GM21447 (cell line): ENCODE results near the gene ZDHHC9.
"Not testable (repeated sequence)": the region's sequence is repeated elsewhere in the genome, so short reads cannot be mapped to it uniquely, and the experiment has no call there.

Source experiments
- ATAC-seq: cut with Tn5 transposase; IDR thresholded peaks from one replicate; pipeline ENCODE4 v1.9.1; 2021; ENCODE audit not compliant: unreplicated experiment

The ZDHHC9 gene

DNA sequence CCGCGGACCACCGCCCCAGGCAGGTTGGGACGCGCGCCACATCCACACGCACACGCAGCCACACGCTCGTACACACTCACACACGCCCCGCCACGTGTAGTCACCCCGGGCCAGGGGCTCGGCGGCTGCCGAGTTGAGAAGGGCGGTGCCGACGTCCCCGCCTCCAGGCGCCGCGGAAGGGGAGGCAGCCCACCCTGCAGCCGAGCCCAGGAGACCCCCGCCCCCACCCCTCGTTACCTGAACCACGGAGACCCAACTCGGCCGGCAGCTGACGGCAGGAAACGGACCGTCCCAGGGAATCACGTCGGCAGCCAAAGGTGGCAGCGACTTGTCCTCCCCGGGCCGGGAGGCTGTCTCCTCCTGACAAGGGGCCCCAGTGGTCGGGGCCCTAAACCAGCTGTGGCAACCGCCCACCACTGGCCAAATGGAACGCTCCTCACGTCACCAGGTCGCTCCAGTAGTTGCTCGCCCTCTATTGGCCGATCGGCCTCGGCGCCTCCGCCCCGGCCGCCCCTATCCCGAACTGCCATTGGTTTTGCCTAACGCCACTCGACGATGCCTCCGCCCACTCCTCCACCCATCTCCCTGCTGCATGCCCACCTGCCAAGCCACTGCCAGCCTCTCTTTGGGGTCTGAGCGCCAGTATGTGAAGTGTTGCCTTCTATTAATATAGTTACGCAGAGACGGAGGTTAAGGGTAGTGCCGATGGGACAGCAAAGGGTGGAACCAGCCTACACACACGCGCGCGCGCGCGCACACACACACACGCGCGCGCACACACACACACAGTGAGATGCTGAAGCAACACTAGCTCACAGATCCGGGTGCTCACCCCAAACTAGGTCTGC lies at the start of gene ZDHHC9:
TSS of gene ZDHHC9 (minus strand) at position 428 of the 848 bp plus-strand sequence. CDS start 1,941 bp downstream, outside the sequence.
- ATAC-seq: peak; percentile 99

DNA sequence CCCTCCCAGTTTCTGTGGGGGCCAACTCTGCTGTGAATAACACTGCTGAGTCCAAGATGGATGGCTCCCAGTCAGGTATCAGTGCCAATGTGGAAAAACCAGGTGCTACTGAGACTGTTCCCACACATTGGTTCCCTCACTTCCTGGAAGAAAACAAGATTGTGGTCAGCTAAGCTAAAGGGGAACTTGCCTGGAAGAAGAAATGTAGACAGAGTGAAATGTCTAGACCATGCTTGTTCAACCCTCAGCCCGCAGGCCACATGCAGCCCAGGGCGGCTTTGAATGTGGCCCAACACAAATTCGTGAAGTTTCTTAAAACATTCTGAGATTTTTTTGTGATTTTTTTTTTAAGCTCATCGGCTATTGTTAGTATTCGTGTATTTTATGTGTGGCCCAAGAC lies 33.7 kb upstream of the ZDHHC9 start:
- ATAC-seq: no peak

DNA sequence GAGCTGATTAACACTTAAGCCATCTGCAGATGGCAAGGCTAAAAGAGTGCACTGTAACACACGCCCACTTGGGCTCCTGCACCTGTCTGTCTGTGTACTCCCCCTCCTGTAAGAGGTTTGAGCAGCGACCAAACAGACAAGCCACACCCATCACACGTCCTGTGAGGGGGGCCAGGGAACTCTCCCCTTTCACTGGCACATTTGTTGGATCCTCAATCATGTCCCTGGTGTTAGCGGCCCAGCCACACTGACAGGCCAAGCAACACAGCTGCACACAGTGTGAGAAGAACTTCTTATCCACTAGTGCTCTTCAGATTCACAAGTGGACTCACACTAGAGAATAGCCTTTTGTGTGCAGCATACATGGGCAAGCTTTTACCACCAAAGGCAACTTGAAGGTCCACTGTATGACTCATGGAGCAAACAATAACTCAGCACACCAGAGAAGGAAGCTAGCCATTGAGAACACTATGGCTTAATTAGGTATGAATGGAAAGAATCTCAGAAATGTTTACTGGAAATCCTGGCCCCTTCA lies 33.2 kb upstream of the ZDHHC9 start:
- ATAC-seq: no peak

DNA sequence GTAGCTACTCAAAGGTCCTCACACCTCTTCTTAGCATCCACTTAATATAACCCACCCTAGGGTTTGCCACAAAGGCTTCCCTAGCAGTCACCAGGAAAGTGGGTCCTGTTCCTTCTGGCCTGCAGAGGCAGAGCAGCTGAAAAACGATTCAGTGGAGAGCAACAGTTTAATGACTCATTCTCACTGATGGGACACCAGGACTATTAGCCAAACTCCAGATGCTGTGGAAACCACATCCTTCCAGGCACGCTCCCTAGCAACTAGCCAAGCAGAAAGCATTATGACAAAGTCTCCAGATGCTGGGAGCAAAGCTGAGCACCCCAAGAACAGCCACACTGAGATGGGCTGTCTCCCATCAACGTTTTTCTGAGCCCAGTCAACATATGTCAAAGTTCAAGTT lies 32.0 kb upstream of the ZDHHC9 start:
- no peak for ATAC-seq

DNA sequence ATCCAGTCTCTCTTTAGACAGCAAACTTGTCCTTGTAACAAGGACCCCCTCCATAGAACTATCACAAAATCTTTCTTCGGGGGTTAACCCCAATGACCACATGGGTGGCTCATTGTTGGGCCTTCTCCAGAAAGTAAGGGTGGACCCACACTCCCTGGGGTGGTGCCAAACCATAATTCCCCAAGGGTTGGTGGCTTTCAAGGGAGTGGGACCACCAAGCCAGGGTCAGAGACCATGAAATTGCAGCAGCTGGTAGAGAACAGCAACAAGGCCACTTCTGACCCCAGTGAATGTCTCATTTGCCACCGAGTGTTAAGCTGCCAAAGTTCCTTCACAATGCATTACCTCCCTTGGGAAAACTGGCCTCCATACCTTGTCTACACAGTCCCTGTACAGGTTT lies 28.8 kb upstream of the ZDHHC9 start:
- no peak for ATAC-seq

DNA sequence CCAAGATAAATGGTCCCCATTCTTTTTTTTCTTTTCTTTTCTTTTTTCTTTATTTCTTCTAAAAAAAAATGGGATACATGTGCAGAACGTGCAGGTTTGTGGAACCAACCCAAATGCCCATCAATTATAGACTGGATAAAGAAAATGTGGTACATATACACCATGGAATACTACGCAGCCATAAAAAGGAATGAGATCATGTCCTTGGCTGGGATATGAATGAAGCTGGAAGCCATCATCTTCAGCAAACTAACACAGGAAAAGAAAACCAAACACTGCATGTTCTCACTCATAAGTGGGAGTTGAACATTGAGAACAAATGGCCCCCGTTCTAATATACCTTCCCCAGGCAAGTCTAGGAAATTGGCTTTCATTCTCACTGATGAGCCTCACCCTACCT lies 22.6 kb upstream of the ZDHHC9 start:
- ATAC-seq: not testable (repeated sequence)

DNA sequence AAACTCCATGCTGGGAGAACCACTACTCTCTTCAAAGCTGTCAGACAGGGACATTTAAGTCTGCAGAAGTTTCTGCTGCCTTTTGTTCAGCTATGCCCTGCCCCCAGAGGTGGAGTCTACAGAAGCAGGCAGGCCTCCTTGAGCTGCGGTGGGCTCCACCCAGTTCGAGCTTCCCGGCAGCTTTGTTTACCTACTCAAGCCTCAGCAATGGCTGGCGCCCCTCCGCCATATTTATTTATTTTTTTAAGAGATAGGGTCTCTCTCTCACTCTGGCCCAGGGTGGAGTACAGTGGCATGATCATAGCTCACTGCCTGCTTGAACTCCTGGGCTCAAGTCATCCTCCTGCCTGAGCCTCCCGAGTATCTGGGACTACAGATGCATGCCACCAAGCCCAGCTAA lies 15.4 kb upstream of the ZDHHC9 start:
- not testable (repeated sequence) for ATAC-seq

DNA sequence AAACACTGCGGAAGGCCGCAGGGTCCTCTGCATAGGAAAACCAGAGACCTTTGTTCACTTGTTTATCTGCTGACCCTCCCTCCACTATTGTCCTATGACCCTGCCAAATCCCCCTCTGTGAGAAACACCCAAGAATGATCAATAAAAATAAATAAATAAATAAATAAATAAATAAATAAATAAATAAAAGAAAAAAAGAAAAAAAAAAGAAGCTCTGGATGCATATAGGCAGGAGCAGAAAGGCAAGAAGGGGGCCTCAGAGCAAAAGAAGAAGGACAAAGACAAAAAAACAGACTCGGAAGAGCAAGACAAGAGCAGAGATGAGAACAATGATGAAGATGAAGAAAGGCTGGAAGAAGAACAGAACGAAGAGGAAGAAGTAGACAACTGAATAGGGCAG lies 8.1 kb upstream of the ZDHHC9 start:
- ATAC-seq: not testable (repeated sequence)

DNA sequence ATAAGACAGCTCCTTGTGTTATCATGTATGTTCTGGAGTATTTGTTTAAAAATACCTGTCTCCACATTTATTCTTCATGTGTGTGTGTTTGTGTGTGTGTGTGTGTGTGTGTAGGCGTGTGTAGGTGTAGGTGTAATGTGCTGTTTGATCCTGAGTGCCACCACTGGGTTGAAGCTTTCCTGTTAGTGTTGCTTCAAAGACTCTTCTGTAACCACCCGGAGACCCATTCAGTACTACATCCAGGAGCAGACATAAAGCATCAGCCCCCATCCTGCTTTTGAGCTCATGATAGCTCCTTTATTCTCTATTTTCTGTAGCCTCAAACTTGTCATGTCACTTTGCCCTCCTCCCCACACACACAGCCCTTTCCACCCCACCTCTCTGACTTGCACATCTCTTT lies 3.0 kb upstream of the ZDHHC9 start:
- no peak for ATAC-seq

DNA sequence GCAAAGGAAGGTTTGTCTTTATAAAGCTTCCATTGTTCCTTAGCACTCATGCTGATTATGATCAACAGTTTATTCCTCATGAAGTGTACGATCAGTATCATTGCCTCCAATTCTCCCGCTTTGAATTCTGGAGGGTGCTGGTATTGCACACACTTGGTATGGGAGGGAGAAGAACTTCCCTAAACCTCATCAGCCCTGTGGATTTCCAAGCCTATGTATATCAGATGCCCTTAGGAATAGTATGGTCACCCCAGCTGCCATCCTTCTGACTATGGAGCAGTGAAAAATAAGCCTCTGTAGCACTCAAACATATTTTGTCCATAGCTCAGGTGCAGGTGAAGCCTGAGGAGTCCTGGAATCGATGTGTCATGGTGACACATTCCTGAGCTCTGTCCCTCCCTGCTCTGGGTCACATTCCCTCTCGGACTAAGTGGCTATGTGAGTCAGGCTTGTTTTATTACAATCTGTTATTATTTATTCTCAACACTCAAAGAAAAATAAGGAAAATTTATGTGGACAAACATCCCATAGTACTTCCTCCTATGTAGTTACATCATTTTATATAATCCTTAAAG lies 2.0 kb upstream of the ZDHHC9 start:
- no peak for ATAC-seq

DNA sequence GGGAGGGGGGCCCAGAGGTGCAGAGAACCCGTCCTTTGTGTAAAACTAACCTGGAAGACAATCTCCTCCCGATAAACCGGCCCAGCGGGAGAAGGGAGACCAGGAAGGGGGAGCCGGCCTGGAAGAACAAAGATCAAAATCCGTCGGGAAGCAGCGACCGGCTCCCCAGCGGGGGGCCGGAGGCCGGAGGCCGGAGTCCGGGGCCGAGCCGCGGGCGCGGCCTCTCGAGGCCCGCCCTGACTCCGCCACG lies 552 bp downstream of the ZDHHC9 start:
- ATAC-seq: no peak

DNA sequence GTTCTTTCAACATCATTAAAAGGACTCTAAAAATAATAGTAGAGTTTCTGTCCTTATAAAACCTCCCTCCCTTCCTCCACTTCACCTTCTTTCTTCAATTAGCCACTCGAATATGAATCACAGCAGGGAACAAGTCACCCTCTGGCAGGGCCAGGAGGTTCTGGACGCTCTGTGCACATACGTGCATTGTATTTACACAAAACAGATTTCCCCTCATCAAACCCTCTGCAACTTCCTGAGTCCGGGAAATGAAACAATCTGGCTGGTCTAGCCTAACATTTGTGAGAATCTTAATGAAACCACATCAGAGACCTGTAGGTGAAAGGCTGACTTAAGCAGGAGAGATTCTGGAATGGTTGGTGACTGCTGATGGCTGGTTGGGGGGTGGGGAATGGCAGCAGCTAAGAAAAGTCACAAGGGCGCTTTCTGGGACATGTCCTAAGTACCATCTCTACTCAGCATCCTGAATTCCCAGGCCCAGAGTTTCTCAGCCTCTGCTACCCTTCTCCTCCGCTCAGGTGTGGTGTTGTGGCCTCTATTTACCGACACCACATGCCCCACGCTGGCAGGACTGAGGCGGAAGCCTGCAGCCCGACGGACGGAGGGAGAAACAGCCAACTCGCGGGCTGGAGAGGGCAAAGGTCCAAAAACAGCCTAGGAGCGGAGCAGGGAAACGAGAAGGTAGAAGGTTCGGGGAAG lies 1.0 kb downstream of the ZDHHC9 start:
- no peak for ATAC-seq

DNA sequence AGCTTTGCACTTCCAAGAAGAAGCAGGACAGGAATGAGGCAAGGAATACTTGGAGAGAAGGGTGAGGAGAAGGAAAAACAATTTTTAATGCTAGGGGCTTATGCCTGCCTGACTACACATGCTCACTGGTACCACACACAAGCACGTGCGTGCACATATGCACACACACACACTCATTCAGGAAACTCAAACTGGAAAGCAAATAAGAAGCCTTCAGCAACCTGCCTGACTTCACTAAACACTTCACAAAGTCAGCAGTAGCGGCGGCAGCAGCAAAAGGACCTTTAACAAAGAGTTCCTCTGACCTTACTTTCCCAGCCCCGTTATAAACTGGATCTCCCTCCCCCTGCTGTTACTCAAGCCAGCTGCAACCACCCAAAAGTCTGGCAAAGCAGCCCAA lies 3.3 kb downstream of the ZDHHC9 start:
- no peak for ATAC-seq

DNA sequence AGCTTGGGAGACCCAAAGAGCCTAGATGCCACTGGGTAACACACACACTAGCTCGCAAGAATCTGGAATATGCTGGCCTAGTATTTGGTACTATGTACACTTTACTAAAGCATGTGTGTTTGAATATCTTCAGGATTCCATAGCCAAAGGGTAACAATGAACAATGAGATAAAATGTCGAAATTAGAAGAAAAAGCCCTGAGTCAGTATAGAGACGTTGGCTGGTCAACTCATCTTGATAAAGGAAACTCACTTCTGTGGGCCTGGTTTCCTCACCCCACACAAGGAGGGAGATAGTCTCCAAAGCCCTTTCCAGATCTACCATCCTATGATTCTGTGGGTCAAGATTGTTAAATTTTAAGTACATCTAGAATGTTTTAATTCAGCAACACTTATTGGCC lies 6.9 kb downstream of the ZDHHC9 start:
- ATAC-seq: no peak

DNA sequence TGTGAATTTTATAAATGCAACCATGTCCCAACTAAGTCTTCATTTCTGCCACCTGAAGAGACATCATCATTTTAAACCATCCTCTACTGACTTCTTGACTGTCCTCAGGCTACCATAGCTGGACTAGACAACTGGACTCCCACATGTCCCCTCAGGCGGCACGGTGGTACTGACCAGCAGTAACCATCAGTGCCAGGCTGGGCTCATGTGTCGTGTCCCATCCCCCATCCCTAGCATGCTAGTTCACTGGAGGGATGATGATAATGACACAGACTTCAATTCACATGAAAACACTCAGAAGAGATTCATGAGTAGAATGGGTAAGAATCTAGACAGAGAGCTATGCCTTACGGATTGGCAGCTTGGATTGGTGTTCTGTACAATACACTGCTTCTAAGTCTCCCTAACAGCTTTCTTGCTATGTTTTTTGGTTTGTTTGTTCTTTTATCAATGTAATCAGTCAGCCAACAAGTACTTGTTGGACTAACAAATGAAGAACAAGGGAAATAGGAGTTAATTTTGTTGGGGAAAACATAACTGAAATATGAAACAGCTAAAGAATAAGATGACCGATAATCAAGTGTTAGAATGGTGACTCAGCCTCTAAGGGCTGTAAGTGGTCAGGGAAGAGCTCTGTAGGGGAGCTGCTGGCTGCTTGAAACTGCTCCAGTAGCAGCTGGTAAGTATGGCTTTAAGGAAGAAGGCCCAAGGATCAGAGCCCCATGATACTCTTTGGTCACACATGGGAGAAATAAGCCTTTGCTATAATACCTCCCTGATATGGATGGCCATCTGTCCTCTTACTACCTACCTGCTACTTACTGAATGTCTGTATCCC lies 10.3 kb downstream of the ZDHHC9 start:
- no peak for ATAC-seq

DNA sequence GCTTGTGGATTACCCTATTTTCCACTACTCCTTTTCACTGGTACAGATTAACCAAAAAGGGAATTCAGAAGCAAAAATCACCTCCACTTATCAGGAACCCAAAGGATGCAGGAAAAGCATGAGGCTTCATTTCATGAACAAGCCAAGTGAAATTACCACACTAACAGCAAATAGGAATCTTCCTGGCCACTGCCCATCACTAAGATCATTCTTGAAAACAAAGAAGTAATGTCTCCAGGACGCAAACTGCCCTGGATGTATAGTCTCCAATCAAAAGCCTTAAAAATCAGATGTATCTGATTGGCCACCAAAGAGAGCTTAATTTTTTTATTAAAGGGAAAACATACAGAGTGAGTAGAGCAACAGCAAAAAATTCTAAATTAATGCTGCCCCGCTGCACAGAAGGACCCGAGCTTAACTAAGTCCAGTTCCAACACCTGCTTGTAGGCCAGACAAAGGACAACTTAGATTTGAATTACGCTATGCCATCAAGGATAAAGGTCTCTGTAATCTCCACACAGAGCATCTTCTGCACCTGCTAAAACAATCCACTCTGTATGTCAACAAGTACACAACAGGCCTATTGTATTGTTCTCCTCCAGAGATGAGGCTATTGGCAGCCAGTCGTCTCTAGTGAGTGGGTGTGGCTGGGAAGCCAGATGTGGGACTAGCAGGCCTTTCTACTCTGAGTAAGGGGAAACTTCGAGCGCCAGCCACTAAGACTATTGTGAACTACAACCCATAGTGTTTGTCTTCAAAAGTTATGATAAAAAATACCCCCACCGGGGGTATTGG lies 12.4 kb downstream of the ZDHHC9 start:
- no peak for ATAC-seq

DNA sequence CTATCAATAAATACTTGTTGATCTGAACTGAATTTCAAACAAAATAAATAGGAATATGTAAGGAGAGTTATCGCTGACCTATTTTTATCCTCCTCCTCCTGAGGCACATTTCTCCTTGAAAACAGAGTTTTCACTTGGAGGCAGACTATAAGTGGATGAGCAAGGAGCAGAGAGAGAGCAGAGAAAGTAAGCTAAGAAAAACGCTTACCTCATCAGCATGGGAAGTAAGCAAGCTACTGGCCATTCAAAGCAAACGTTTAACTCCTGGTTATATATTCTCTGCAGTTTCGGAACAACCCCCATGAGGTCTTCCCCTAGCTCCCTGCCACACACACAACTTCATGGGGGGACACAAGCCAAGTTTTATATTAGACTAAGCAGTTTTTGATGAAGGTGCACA lies 13.2 kb downstream of the ZDHHC9 start:
- ATAC-seq: no peak

DNA sequence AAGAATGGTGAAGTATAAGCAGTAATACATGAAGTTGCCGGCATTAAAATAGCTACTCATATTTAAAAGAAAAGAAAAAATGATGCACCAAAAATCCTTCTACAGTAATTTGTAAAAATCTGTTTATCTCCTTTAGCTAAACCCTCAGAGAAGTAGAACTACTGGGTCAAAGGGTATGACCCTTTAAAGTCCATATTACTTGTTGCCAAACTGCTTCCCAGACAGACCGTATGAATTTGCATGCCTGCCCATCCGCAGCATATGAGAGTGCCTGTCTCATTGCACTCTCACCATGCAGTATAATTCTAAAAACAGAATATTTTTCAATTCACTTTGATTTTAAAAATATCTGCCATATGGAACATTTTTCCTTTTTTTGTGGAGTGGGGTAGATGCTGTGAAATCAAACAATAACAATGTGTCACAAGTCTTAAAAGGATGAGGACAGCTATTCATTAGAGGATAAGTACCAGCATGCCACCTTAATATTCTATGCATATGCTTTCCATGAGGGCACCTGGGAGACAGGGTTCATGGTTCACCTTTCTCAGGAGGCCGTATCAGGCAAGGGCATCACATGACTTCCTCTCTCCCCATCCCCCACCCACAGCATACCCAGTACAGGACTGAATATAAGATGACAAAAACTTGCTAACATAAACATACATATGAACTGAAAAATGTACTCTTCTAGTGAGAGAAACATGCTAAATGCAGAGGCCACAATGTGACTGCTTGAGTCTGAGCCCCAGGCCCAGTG lies 17.8 kb downstream of the ZDHHC9 start:
- ATAC-seq: no peak

DNA sequence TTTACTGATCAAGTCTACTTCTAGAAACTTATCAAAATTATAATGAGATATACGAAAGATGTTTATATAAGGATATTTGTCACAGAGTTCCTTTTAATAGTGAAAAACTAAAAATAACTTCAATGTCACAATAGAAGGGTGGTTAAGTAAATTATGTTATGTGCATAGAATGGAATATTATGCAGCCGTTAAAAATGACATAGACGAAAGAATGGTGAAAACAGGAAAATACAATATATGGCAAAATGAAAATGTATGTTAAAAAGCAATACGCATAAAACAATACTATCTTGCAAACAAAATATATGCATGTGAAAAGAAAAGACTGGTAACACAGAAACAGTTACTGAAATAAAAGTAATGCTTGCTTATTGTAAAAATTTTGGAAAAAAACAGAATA lies 19.1 kb downstream of the ZDHHC9 start:
- no peak for ATAC-seq

DNA sequence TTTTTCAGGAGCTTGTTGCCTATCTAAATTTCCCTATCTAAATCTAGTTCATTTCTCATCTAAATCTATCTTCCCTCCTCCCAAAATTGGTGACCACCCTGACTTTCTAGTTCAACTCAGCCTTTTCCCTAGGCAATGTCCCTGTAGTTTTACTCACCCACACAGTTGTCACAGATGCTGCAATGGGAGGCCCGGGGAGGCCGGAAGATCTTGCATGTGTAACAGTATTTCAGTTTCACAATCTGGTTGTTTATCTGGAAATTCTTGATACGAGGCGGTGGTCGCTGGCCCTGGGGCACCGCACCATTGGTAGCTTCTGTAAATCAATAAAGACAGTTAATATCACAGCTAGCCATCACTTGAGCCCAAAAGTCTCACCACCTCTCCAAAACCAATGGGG lies 20.2 kb downstream of the ZDHHC9 start:
- ATAC-seq: no peak
